ENCODE data around the gene TEX11. TPM values are rescaled to one million over a fixed set of nuclear protein-coding genes. Genes with fewer than 3 reads are reported as not detected.

The TEX11 gene
- total and polyA plus RNA-seq, 10 of the 15 experiments (the other 5 are each of a cell fraction or from before 2014, with no cell fraction given), result not detected

DNA sequence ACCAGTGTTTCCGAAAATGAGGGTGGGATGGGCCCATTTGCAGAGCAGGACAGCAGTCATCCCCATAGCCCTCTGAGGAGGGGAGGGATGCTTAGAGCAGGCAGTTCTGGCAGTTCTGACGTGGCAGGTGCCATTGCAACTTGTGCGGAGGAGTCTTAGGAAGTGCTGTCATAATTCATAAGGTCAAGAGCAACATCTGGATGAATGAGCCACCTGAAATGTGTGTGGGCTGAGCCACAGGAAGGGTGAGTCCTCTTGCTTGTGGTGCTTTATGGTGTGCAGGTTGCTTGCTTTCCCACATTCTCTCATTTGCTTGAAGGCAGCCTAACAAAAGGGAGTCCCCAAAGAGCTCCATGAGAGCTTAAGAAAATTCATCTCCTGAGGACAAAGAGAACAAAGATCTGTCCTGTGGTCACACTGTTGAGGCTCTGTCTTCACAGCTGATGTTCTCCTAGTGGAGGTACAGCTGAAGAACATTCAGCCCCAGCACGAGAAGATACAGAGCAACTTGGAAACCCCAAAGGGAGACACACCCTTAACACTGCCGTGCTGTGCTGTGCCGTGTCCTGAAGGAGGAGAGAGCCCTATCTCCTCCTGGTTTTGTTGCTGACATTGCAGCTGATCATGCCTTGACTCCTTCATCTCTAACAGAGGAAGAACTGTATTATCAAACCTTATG lies 403.6 kb downstream of the TEX11 start (continued):
- TF ChIP-seq ZNF687 (IDR thresholded peaks at IDR 0.05), result no peak
- TF ChIP-seq BCL11A (IDR thresholded peaks at IDR 0.05; ENCODE audit: low read depth, low read length), result no peak
- TF ChIP-seq EP300 (IDR thresholded peaks at IDR 0.05; ENCODE audit: borderline replicate concordance in 1 of 2, control insufficient read depth in 1 of 2, low read depth in 2 of 2, low read length in 2 of 2), result no peak

- Histone ChIP-seq H3K79me2 (ENCODE audit: control insufficient read depth, insufficient read depth, low read length) (no peaks in the 10 kb centered on the region), H3K9me3 (replicated peaks; ENCODE audit: control insufficient read depth, insufficient read depth, low read length) (no peaks in the 10 kb centered on the region), H3K4me1 (ENCODE audit: control insufficient read depth, insufficient read depth, low read length) (no peaks in the 10 kb centered on the region), H3K4me3 (no peak overlapping the region), H4K20me1 (ENCODE audit: control insufficient read depth, insufficient read depth) (no peaks in the 10 kb centered on the region), H3K27ac (ENCODE audit: control insufficient read depth, insufficient read depth) (no peak overlapping the region), H3K36me3 (ENCODE audit: control insufficient read depth in 2 of 2, insufficient read depth in 2 of 2, low read length in 1 of 2) (no peaks in the 10 kb centered on the region), H3K9ac (ENCODE audit: control insufficient read depth, insufficient read depth, low read length) (no peak overlapping the region), H2AFZ (ENCODE audit: control insufficient read depth, low read depth, low read length) (no peak overlapping the region), H3K4me2 (ENCODE audit: control insufficient read depth, insufficient read depth) (no peak overlapping the region), H3K27me3 (replicated peaks in 1 of 2; ENCODE audit: control insufficient read depth in 2 of 2, insufficient read depth in 2 of 2, low read length in 1 of 2) (no peaks in the 10 kb centered on the region)
- no TSS peak for BruUV-seq (replicated peaks)
- ChIA-PET SMC1A (ENCODE audit: uncharacterized antibody, unreplicated experiment) (no interaction called here), CTCF (no interaction called here), RAD21 (ENCODE audit: unreplicated experiment) (no interaction called here), POLR2A (no interaction called here)
- intact Hi-C loops (cut with micrococcal nuclease; ENCODE audit: unreplicated experiment) (loop anchor here (10.0 kb wide), 1 partner anchor 56 kb away; the partner anchor contains the start of gene DLG3), in situ Hi-C loops (cut with MboI) (no loop called here)
- ATAC-seq (no peak), FAIRE-seq (no peak), DNase-seq (ENCODE audit: low read depth, low spot score) (no peak)
- WGBS (ENCODE audit: insufficient coverage, insufficient replicate concordance, low lambda C conversion rate, missing lambda C conversion rate), result 16% methylated on average over 4 of the region's 4 CpGs
- TF ChIP-seq RUNX3 (IDR thresholded peaks at IDR 0.05; ENCODE audit: low read length) (no peak), IRF5 (IDR thresholded peaks at IDR 0.05; ENCODE audit: borderline replicate concordance) (no peak), CBX5 (IDR thresholded peaks at IDR 0.05; ENCODE audit: low read depth) (no peak), BMI1 (IDR thresholded peaks at IDR 0.05; ENCODE audit: borderline replicate concordance) (no peak), MLLT1 (IDR thresholded peaks at IDR 0.05) (no peak), BCL11A (IDR thresholded peaks at IDR 0.05; ENCODE audit: low read depth, low read length) (no peak), CBX3 (IDR thresholded peaks at IDR 0.05; ENCODE audit: borderline replicate concordance, low read depth) (no peak)
- TF ChIP-seq, protein P1, sequence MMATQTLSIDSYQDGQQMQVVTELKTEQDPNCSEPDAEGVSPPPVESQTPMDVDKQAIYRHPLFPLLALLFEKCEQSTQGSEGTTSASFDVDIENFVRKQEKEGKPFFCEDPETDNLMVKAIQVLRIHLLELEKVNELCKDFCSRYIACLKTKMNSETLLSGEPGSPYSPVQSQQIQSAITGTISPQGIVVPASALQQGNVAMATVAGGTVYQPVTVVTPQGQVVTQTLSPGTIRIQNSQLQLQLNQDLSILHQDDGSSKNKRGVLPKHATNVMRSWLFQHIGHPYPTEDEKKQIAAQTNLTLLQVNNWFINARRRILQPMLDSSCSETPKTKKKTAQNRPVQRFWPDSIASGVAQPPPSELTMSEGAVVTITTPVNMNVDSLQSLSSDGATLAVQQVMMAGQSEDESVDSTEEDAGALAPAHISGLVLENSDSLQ (IDR thresholded peaks at IDR 0.05), result no peak
Observed at GRCh38 chrX:70500826-70501225, 407.7 kb downstream of the TEX11 start.

Data from GM12878 (cell line).